CD4-positive, alpha-beta T cell (primary cell): ENCODE measurements around the gene WFDC1. TPM values are rescaled to one million over a fixed set of nuclear protein-coding genes. Genes with fewer than 3 reads are reported as not detected.

Experiments used
- ATAC-seq: fragments of 200-7000 bp; cut with Tn5 transposase; one replicate; pipeline ENCODE4 v1.10.0; 2022; ENCODE audit warnings: mild to moderate bottlenecking; ENCODE audit not compliant: poor library complexity
- CTCF ChIA-PET: fragments of 350-600 bp; sonication (Branson Sonifier 250); formaldehyde crosslinking; loops from one replicate; lab custom pipeline; 2021; ENCODE audit warnings: antibody characterized with exemption, inconsistent platforms; lab: Charles Lee
- POLR2A ChIA-PET: fragments of 350-600 bp; sonication (Branson Sonifier 250); formaldehyde crosslinking; loops from one replicate; lab custom pipeline; 2021; ENCODE audit warnings: antibody characterized with exemption, inconsistent platforms; lab: Charles Lee
- DNase-seq, 14 experiments: peaks; one replicate each; pipeline ENCODE4 v3.0.0-alpha.2; 2013 to 2020; ENCODE audit warnings: mixed read lengths in 2 of 14
- H3K27ac ChIP-seq, 2 donors: one replicate each; pipeline versions ENCODE4 v1.5.1 to v1.7.0; 2013; ENCODE audit warnings: low read length in 2 of 2, low read depth in 1 of 2, mild to moderate bottlenecking in 1 of 2
- H3K27me3 ChIP-seq, 2 experiments: 1 replicate in 1 of 2; 2 replicates in 1 of 2; pipeline versions ENCODE4 v1.6.1 to v1.7.0; 2013; ENCODE audit warnings: low read length in 2 of 2, control low read depth in 1 of 2, mild to moderate bottlenecking in 1 of 2, moderate library complexity in 1 of 2; ENCODE audit not compliant: insufficient read depth in 2 of 2, control insufficient read depth in 1 of 2
- H3K36me3 ChIP-seq: one replicate; pipeline ENCODE4 v1.6.1; 2013; ENCODE audit warnings: low read length, control low read depth; ENCODE audit not compliant: insufficient read depth
- H3K4me1 ChIP-seq: one replicate; pipeline ENCODE4 v1.6.1; 2013; ENCODE audit warnings: low read length, control low read depth; ENCODE audit not compliant: insufficient read depth
- H3K4me3 ChIP-seq: one replicate; pipeline ENCODE4 v1.5.1; 2013; ENCODE audit warnings: mild to moderate bottlenecking, low read length, moderate library complexity
- H3K9me3 ChIP-seq, 2 experiments: 1 replicate in 1 of 2; 2 replicates in 1 of 2; pipeline versions ENCODE4 v1.6.1 to v1.7.0; 2013; ENCODE audit warnings: low read length in 2 of 2, mild to moderate bottlenecking in 2 of 2, control low read depth in 1 of 2, moderate library complexity in 1 of 2; ENCODE audit not compliant: control insufficient read depth in 1 of 2, insufficient read depth in 1 of 2
- H3K27ac Mint-ChIP-seq: one replicate; pipeline ENCODE4 v1.8.0; 2020; ENCODE audit warnings: mixed read lengths
- H3K27me3 Mint-ChIP-seq: one replicate; pipeline ENCODE4 v1.8.0; 2021; ENCODE audit warnings: mixed read lengths
- H3K36me3 Mint-ChIP-seq: one replicate; pipeline ENCODE4 v1.8.0; 2021; ENCODE audit warnings: low read depth, mixed read lengths
- H3K4me1 Mint-ChIP-seq: one replicate; pipeline ENCODE4 v1.8.0; 2021; ENCODE audit warnings: low read depth, mixed read lengths
- H3K4me3 Mint-ChIP-seq: one replicate; pipeline ENCODE4 v1.8.0; 2020; ENCODE audit warnings: mild to moderate bottlenecking, mixed read lengths
- H3K9me3 Mint-ChIP-seq: one replicate; pipeline ENCODE4 v1.8.0; 2020; ENCODE audit warnings: mixed read lengths
- CTCF ChIP-seq: fragments of 200-600 bp; IDR thresholded peaks from one replicate; pipeline ENCODE4 v1.8.0; 2022; ENCODE audit warnings: antibody characterized with exemption, mild to moderate bottlenecking
- intact Hi-C, 2 experiments: fragments of 100-400 bp; cut with DNase I in 1 of 2; cut with micrococcal nuclease in 1 of 2; formaldehyde crosslinking; loops; one replicate each; pipeline versions ENCODE4 v1.15.1 to v1.9.0; 2023 to 2025; cut with DNase I, micrococcal nuclease
- total RNA-seq, 174 experiments: library from RNA in 2 of 174; stranded (reverse) in 2 of 174; gene quantifications; one replicate each; pipeline ENCODE4 v1.2.3 and lab custom pipeline; 2021 to 2026

Gene WFDC1
- total RNA-seq, 2 experiments from 2014 or later, result not detected

GRCh38 chr16:84293406-84293805 lies 1.3 kb upstream of the WFDC1 start:
- Histone ChIP-seq H3K9me3 (peaks cover 0 to 4% of the 10 kb centered on the region in 2 experiments), H3K4me3 (no peak overlapping the region), H3K36me3 (no peaks in the 10 kb centered on the region), H3K27ac (no peak overlapping the region), H3K27me3 (peaks cover 31 to 40% of the 10 kb centered on the region in 2 experiments), H3K4me1 (peaks cover 8% of the 10 kb centered on the region)
- H3K9me3 Mint-ChIP-seq, result no peaks in the 10 kb centered on the region
- intact Hi-C loops, result no loop called here
- H3K36me3 Mint-ChIP-seq, result no peaks in the 10 kb centered on the region
- POLR2A ChIA-PET, result no interaction called here
- H3K27me3 Mint-ChIP-seq, result peaks cover 65% of the 10 kb centered on the region
- ATAC-seq (no peak), DNase-seq (no peak)
- H3K27ac Mint-ChIP-seq, result no peak overlapping the region
- peaks cover 6% of the 10 kb centered on the region for H3K4me1 Mint-ChIP-seq
- CTCF ChIA-PET, result no interaction called here
- TF ChIP-seq CTCF, result no peak
- no peak overlapping the region for H3K4me3 Mint-ChIP-seq

DNA sequence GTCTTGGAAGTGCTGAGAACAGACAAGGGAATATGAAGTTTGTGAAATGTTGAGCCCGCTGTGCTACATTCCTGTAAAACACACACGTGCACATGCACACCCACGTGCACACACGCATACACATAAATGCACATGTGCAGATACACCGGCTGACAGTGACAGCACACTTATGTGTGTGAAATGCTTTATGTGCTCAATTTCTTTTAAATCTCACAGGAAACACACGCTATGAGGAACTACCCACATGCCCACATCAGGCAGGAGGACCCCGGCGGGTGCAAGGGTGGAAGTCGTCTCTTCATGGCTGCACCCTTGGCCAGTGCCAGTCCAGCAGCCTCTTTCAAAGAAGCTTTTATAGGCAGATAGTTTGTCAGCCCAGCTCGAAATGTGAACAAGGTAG lies 561 bp upstream of the WFDC1 start:
- Mint-ChIP-seq H3K27ac (no peak overlapping the region), H3K36me3 (no peaks in the 10 kb centered on the region), H3K9me3 (no peaks in the 10 kb centered on the region), H3K4me1 (peaks cover 6% of the 10 kb centered on the region), H3K27me3 (peaks cover 62% of the 10 kb centered on the region), H3K4me3 (no peak overlapping the region)
- intact Hi-C loops, result no loop called here
- Histone ChIP-seq H3K36me3 (no peaks in the 10 kb centered on the region), H3K4me1 (peaks cover 8% of the 10 kb centered on the region), H3K27ac (no peak overlapping the region), H3K9me3 (peaks cover 0 to 4% of the 10 kb centered on the region in 2 experiments), H3K27me3 (peaks cover 29 to 40% of the 10 kb centered on the region in 2 experiments), H3K4me3 (no peak overlapping the region)
- ATAC-seq (no peak), DNase-seq (no peak)
- ChIA-PET POLR2A (no interaction called here), CTCF (no interaction called here)
- no peak for TF ChIP-seq CTCF

- CTCF ChIA-PET, result no interaction called here
- ATAC-seq, result no peak
- peaks cover 60% of the 10 kb centered on the region for H3K27me3 Mint-ChIP-seq
Observed at GRCh38 chr16:84295203-84295860, 654 bp downstream of the WFDC1 start.

More at GRCh38 chr16:84295203-84295860, 654 bp downstream of the WFDC1 start:
- H3K27me3 ChIP-seq, result peaks cover 28 to 40% of the 10 kb centered on the region in 2 experiments
- POLR2A ChIA-PET, result no interaction called here
- intact Hi-C loops, result no loop called here
- Mint-ChIP-seq H3K4me1 (peaks cover 6% of the 10 kb centered on the region), H3K27ac (no peak overlapping the region), H3K36me3 (no peaks in the 10 kb centered on the region), H3K4me3 (no peak overlapping the region), H3K9me3 (no peaks in the 10 kb centered on the region)
- no peaks in the 10 kb centered on the region for H3K36me3 ChIP-seq
- DNase-seq, result no peak
- H3K27ac ChIP-seq, result no peak overlapping the region
- H3K4me3 ChIP-seq, result no peak overlapping the region
- H3K4me1 ChIP-seq, result peaks cover 8% of the 10 kb centered on the region
- H3K9me3 ChIP-seq, result peaks cover 0 to 4% of the 10 kb centered on the region in 2 experiments
- TF ChIP-seq CTCF, result no peak
